ENCODE data around the gene C6orf89.

C6orf89 gene

GRCh38 chr6:36897609-36898008 lies 11.9 kb downstream of the C6orf89 start:
- Histone ChIP-seq H3K27me3 (ENCODE audit: control insufficient read depth, insufficient read depth, low read length) (no peaks in the 10 kb centered on the region), H3K27ac (ENCODE audit: low read length) (no peak overlapping the region), H3K9ac (ENCODE audit: low read length) (no peak overlapping the region), H3K36me3 (ENCODE audit: control insufficient read depth, low read depth, low read length) (no peaks in the 10 kb centered on the region), H3K4me1 (ENCODE audit: control insufficient read depth, low read depth, low read length) (no peaks in the 10 kb centered on the region), H3K4me3 (ENCODE audit: low read length) (no peak overlapping the region), H3K9me3 (ENCODE audit: control insufficient read depth, low read depth, low read length) (no peaks in the 10 kb centered on the region)

- Histone ChIP-seq H3K9ac (ENCODE audit: low read length) (no peak overlapping the region), H3K4me1 (ENCODE audit: control insufficient read depth, low read depth, low read length) (no peaks in the 10 kb centered on the region), H3K36me3 (ENCODE audit: control insufficient read depth, low read depth, low read length) (no peaks in the 10 kb centered on the region), H3K27ac (ENCODE audit: low read length) (no peak overlapping the region), H3K9me3 (ENCODE audit: control insufficient read depth, low read depth, low read length) (no peaks in the 10 kb centered on the region), H3K27me3 (ENCODE audit: control insufficient read depth, insufficient read depth, low read length) (no peaks in the 10 kb centered on the region), H3K4me3 (ENCODE audit: low read length) (no peak overlapping the region)
Observed at GRCh38 chr6:36904114-36904513, 18.4 kb downstream of the C6orf89 start.

- Histone ChIP-seq H3K4me1 (ENCODE audit: control insufficient read depth, low read depth, low read length) (no peaks in the 10 kb centered on the region), H3K4me3 (ENCODE audit: low read length) (no peak overlapping the region), H3K36me3 (ENCODE audit: control insufficient read depth, low read depth, low read length) (no peaks in the 10 kb centered on the region), H3K27ac (ENCODE audit: low read length) (no peak overlapping the region), H3K9me3 (ENCODE audit: control insufficient read depth, low read depth, low read length) (no peaks in the 10 kb centered on the region), H3K9ac (ENCODE audit: low read length) (no peak overlapping the region), H3K27me3 (ENCODE audit: control insufficient read depth, insufficient read depth, low read length) (no peaks in the 10 kb centered on the region)
Observed at GRCh38 chr6:36904851-36905393, 19.2 kb downstream of the C6orf89 start.

- Histone ChIP-seq H3K9ac (ENCODE audit: low read length) (no peak overlapping the region), H3K27ac (ENCODE audit: low read length) (no peak overlapping the region), H3K27me3 (ENCODE audit: control insufficient read depth, insufficient read depth, low read length) (no peaks in the 10 kb centered on the region), H3K4me1 (ENCODE audit: control insufficient read depth, low read depth, low read length) (no peaks in the 10 kb centered on the region), H3K9me3 (ENCODE audit: control insufficient read depth, low read depth, low read length) (no peaks in the 10 kb centered on the region), H3K4me3 (ENCODE audit: low read length) (no peak overlapping the region), H3K36me3 (ENCODE audit: control insufficient read depth, low read depth, low read length) (no peaks in the 10 kb centered on the region)
Observed at GRCh38 chr6:36906539-36907325, 21.0 kb downstream of the C6orf89 start.

- Histone ChIP-seq H3K27me3 (ENCODE audit: control insufficient read depth, insufficient read depth, low read length) (no peaks in the 10 kb centered on the region), H3K36me3 (ENCODE audit: control insufficient read depth, low read depth, low read length) (no peaks in the 10 kb centered on the region), H3K4me3 (ENCODE audit: low read length) (no peak overlapping the region), H3K27ac (ENCODE audit: low read length) (no peak overlapping the region), H3K9ac (ENCODE audit: low read length) (no peak overlapping the region), H3K9me3 (ENCODE audit: control insufficient read depth, low read depth, low read length) (no peaks in the 10 kb centered on the region), H3K4me1 (ENCODE audit: control insufficient read depth, low read depth, low read length) (no peaks in the 10 kb centered on the region)
Observed at GRCh38 chr6:36907781-36908180, 22.0 kb downstream of the C6orf89 start.

- H3K27ac ChIP-seq (ENCODE audit: low read length): no peak overlapping the region
- H3K36me3 ChIP-seq (ENCODE audit: control insufficient read depth, low read depth, low read length): no peaks in the 10 kb centered on the region
- H3K9me3 ChIP-seq (ENCODE audit: control insufficient read depth, low read depth, low read length): no peaks in the 10 kb centered on the region
- no peak overlapping the region for H3K4me3 ChIP-seq (ENCODE audit: low read length)
- H3K27me3 ChIP-seq (ENCODE audit: control insufficient read depth, insufficient read depth, low read length): no peaks in the 10 kb centered on the region
- H3K4me1 ChIP-seq (ENCODE audit: control insufficient read depth, low read depth, low read length): no peaks in the 10 kb centered on the region
- H3K9ac ChIP-seq (ENCODE audit: low read length): no peak overlapping the region
Observed at GRCh38 chr6:36908747-36909146, 23.0 kb downstream of the C6orf89 start.

GRCh38 chr6:36912030-36912454 lies 26.3 kb downstream of the C6orf89 start:
- no peak overlapping the region for H3K9ac ChIP-seq (ENCODE audit: low read length)
- no peaks in the 10 kb centered on the region for H3K36me3 ChIP-seq (ENCODE audit: control insufficient read depth, low read depth, low read length)
- H3K4me1 ChIP-seq (ENCODE audit: control insufficient read depth, low read depth, low read length): no peaks in the 10 kb centered on the region
- no peaks in the 10 kb centered on the region for H3K9me3 ChIP-seq (ENCODE audit: control insufficient read depth, low read depth, low read length)
- H3K4me3 ChIP-seq (ENCODE audit: low read length): no peak overlapping the region
- H3K27me3 ChIP-seq (ENCODE audit: control insufficient read depth, insufficient read depth, low read length): no peaks in the 10 kb centered on the region
- H3K27ac ChIP-seq (ENCODE audit: low read length): no peak overlapping the region

- Histone ChIP-seq H3K4me1 (ENCODE audit: control insufficient read depth, low read depth, low read length) (no peaks in the 10 kb centered on the region), H3K4me3 (ENCODE audit: low read length) (no peak overlapping the region), H3K27me3 (ENCODE audit: control insufficient read depth, insufficient read depth, low read length) (no peaks in the 10 kb centered on the region), H3K27ac (ENCODE audit: low read length) (no peak overlapping the region), H3K36me3 (ENCODE audit: control insufficient read depth, low read depth, low read length) (no peaks in the 10 kb centered on the region), H3K9ac (ENCODE audit: low read length) (no peak overlapping the region), H3K9me3 (ENCODE audit: control insufficient read depth, low read depth, low read length) (no peaks in the 10 kb centered on the region)
Observed at GRCh38 chr6:36912586-36912985, 26.8 kb downstream of the C6orf89 start.

- Histone ChIP-seq H3K27ac (ENCODE audit: low read length) (no peak overlapping the region), H3K4me3 (ENCODE audit: low read length) (no peak overlapping the region), H3K27me3 (ENCODE audit: control insufficient read depth, insufficient read depth, low read length) (no peaks in the 10 kb centered on the region), H3K4me1 (ENCODE audit: control insufficient read depth, low read depth, low read length) (no peaks in the 10 kb centered on the region), H3K36me3 (ENCODE audit: control insufficient read depth, low read depth, low read length) (no peaks in the 10 kb centered on the region), H3K9ac (ENCODE audit: low read length) (no peak overlapping the region), H3K9me3 (ENCODE audit: control insufficient read depth, low read depth, low read length) (no peaks in the 10 kb centered on the region)
Observed at GRCh38 chr6:36913082-36913481, 27.3 kb downstream of the C6orf89 start.

GRCh38 chr6:36914227-36914794 lies 28.6 kb downstream of the C6orf89 start:
- Histone ChIP-seq H3K9ac (ENCODE audit: low read length) (no peak overlapping the region), H3K4me1 (ENCODE audit: control insufficient read depth, low read depth, low read length) (no peaks in the 10 kb centered on the region), H3K9me3 (ENCODE audit: control insufficient read depth, low read depth, low read length) (no peaks in the 10 kb centered on the region), H3K27ac (ENCODE audit: low read length) (no peak overlapping the region), H3K4me3 (ENCODE audit: low read length) (no peak overlapping the region), H3K27me3 (ENCODE audit: control insufficient read depth, insufficient read depth, low read length) (no peaks in the 10 kb centered on the region), H3K36me3 (ENCODE audit: control insufficient read depth, low read depth, low read length) (no peaks in the 10 kb centered on the region)

- Histone ChIP-seq H3K27ac (ENCODE audit: low read length) (no peak overlapping the region), H3K9me3 (ENCODE audit: control insufficient read depth, low read depth, low read length) (no peaks in the 10 kb centered on the region), H3K36me3 (ENCODE audit: control insufficient read depth, low read depth, low read length) (no peaks in the 10 kb centered on the region), H3K9ac (ENCODE audit: low read length) (no peak overlapping the region), H3K4me1 (ENCODE audit: control insufficient read depth, low read depth, low read length) (no peaks in the 10 kb centered on the region), H3K4me3 (ENCODE audit: low read length) (no peak overlapping the region), H3K27me3 (ENCODE audit: control insufficient read depth, insufficient read depth, low read length) (no peaks in the 10 kb centered on the region)
Observed at GRCh38 chr6:36915599-36915998, 29.8 kb downstream of the C6orf89 start.

- Histone ChIP-seq H3K4me1 (ENCODE audit: control insufficient read depth, low read depth, low read length) (no peaks in the 10 kb centered on the region), H3K4me3 (ENCODE audit: low read length) (no peak overlapping the region), H3K9me3 (ENCODE audit: control insufficient read depth, low read depth, low read length) (no peaks in the 10 kb centered on the region), H3K36me3 (ENCODE audit: control insufficient read depth, low read depth, low read length) (no peaks in the 10 kb centered on the region), H3K27me3 (ENCODE audit: control insufficient read depth, insufficient read depth, low read length) (no peaks in the 10 kb centered on the region), H3K27ac (ENCODE audit: low read length) (no peak overlapping the region), H3K9ac (ENCODE audit: low read length) (no peak overlapping the region)
Observed at GRCh38 chr6:36916126-36916525, 30.4 kb downstream of the C6orf89 start.
